ENCODE results near the gene UCP2. TPM values are rescaled to one million over a fixed set of nuclear protein-coding genes. Genes with fewer than 3 reads are reported as not detected.

Gene UCP2
- total and polyA plus RNA-seq, 2 donors from 2014 or later: 36.4 to 104 TPM

- Histone ChIP-seq H3K9ac (ENCODE audit: low read length in 3 of 3) (no peak overlapping the region), H3K4me1 (ENCODE audit: control insufficient read depth in 2 of 3, insufficient read depth in 2 of 3, low read depth in 1 of 3, low read length in 3 of 3) (peaks cover 0 to 2% (median 0%) of the 10 kb centered on the region in 3 donors), H3K27ac (ENCODE audit: low read depth in 2 of 2, low read length in 2 of 2) (no peak overlapping the region), H3K27me3 (ENCODE audit: control insufficient read depth, insufficient read depth, low read length) (no peaks in the 10 kb centered on the region), H3K4me3 (ENCODE audit: low read length in 3 of 3) (no peak overlapping the region), H3K36me3 (ENCODE audit: control insufficient read depth in 2 of 3, insufficient read depth in 3 of 3, low read length in 3 of 3) (peaks cover 0 to 6% (median 4%) of the 10 kb centered on the region in 3 donors), H3K9me3 (ENCODE audit: control insufficient read depth in 2 of 3, insufficient read depth in 1 of 3, low read length in 3 of 3) (no peaks in the 10 kb centered on the region)
- no peak for FAIRE-seq
- TF ChIP-seq CTCF (IDR thresholded peaks at IDR 0.05; ENCODE audit: borderline replicate concordance, extremely low read depth, insufficient read depth): no peak
- DNase-seq: no peak
- intact Hi-C loops (cut with DNase I): no loop called here
Measured at GRCh38 chr11:74001822-74002286, 19.2 kb upstream of the UCP2 start.

- Histone ChIP-seq H3K27ac (ENCODE audit: low read depth in 2 of 2, low read length in 2 of 2) (no peak overlapping the region), H3K27me3 (ENCODE audit: control insufficient read depth, insufficient read depth, low read length) (no peaks in the 10 kb centered on the region), H3K9me3 (ENCODE audit: control insufficient read depth in 2 of 3, insufficient read depth in 1 of 3, low read length in 3 of 3) (no peaks in the 10 kb centered on the region), H3K4me3 (ENCODE audit: low read length in 3 of 3) (no peak overlapping the region), H3K36me3 (ENCODE audit: control insufficient read depth in 2 of 3, insufficient read depth in 3 of 3, low read length in 3 of 3) (peaks cover 0 to 6% (median 4%) of the 10 kb centered on the region in 3 donors), H3K9ac (ENCODE audit: low read length in 3 of 3) (no peak overlapping the region), H3K4me1 (ENCODE audit: control insufficient read depth in 2 of 3, insufficient read depth in 2 of 3, low read depth in 1 of 3, low read length in 3 of 3) (no peaks in the 10 kb centered on the region)
- no peak for TF ChIP-seq CTCF (IDR thresholded peaks at IDR 0.05; ENCODE audit: borderline replicate concordance, extremely low read depth, insufficient read depth)
- no peak for DNase-seq
- FAIRE-seq: no peak
- intact Hi-C loops (cut with DNase I): no loop called here
Measured at GRCh38 chr11:74000307-74001133, 17.9 kb upstream of the UCP2 start.

DNA sequence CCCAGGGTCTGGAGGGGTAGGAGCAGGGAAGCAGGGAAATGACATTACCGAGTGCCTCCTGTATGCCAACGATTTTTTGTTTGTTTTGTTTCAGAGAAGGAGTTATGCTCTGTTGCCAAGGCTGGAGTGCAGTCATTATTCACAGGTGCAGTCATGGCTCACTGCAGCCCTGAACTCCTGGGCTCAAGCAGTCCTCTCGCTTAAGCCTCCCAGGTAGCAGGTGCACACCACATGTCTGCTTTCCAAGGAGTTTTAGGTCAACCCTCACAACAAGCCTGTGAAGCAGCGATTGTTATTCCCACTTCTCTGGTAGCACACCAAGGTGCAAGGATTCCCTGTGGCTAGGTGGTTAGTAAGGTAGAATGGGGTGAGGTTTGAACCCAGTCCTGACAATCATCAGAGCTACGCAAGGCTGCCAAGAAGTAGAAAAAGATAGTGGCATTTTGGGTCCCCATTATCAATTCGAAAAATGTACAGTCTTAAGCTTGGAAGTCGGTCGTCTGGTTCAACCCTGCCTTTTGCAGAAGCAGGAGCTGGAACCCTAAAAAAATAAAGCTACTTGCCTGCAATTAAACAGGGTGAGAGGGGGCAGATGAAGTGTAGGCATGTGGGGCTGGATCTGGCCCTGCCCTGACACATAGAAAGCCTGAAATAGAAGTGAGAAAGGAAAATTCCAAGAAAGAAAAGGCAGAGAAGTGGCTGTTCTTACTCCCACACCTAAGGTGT lies 17.1 kb upstream of the UCP2 start:
- Histone ChIP-seq H3K9me3 (ENCODE audit: control insufficient read depth in 2 of 3, insufficient read depth in 1 of 3, low read length in 3 of 3) (no peaks in the 10 kb centered on the region), H3K4me1 (ENCODE audit: control insufficient read depth in 2 of 3, insufficient read depth in 2 of 3, low read depth in 1 of 3, low read length in 3 of 3) (no peaks in the 10 kb centered on the region), H3K27me3 (ENCODE audit: control insufficient read depth, insufficient read depth, low read length) (no peaks in the 10 kb centered on the region), H3K36me3 (ENCODE audit: control insufficient read depth in 2 of 3, insufficient read depth in 3 of 3, low read length in 3 of 3) (peaks cover 0 to 6% (median 4%) of the 10 kb centered on the region in 3 donors), H3K27ac (ENCODE audit: low read depth in 2 of 2, low read length in 2 of 2) (no peak overlapping the region), H3K4me3 (ENCODE audit: low read length in 3 of 3) (no peak overlapping the region), H3K9ac (ENCODE audit: low read length in 3 of 3) (no peak overlapping the region)
- TF ChIP-seq CTCF (IDR thresholded peaks at IDR 0.05; ENCODE audit: borderline replicate concordance, extremely low read depth, insufficient read depth): no peak
- FAIRE-seq: no peak
- intact Hi-C loops (cut with DNase I): no loop called here
- peak in 3 of 5 donors; percentile 13 to 30 (median 19) for DNase-seq
